HepG2 (cell line): ENCODE data around the gene NGFR.

ENCODE experiments used
- HNRNPUL1 ChIP-seq: fragments of 200-400 bp; formaldehyde crosslinking; IDR thresholded peaks from 2 replicates; pipeline ENCODE4 v1.6.1; 2017; ENCODE audit warnings: low read depth, mild to moderate bottlenecking, low read length, moderate library complexity
- NFYB ChIP-seq: sonication (generic); formaldehyde crosslinking; IDR thresholded peaks from 2 replicates; pipeline ENCODE4 v1.4.0; 2020; ENCODE audit warnings: missing genetic modification reagents
- NR2C2 ChIP-seq: sonication (generic); formaldehyde crosslinking; IDR thresholded peaks from 2 replicates; pipeline ENCODE4 v1.4.0; 2020; ENCODE audit warnings: missing genetic modification reagents, mild to moderate bottlenecking, moderate library complexity, borderline replicate concordance
- RAD21 ChIP-seq: fragments of 450-650 bp; formaldehyde crosslinking; IDR thresholded peaks from 2 replicates; pipeline ENCODE4 v1.5.0; 2020; ENCODE audit warnings: mild to moderate bottlenecking
- RFX1 ChIP-seq: fragments of 450-650 bp; IDR thresholded peaks from 2 replicates; pipeline ENCODE4 v1.6.1; 2017
- SIN3A ChIP-seq: IDR thresholded peaks from 2 replicates; pipeline ENCODE4 v1.6.1; 2011; ENCODE audit warnings: low read depth, mild to moderate bottlenecking, control low read depth, low read length, borderline replicate concordance
- SIN3B ChIP-seq: fragments of 150-350 bp; IDR thresholded peaks from 2 replicates; pipeline ENCODE4 v1.6.1; 2014; ENCODE audit warnings: low read length
- TSC22D2 ChIP-seq: sonication (generic); formaldehyde crosslinking; IDR thresholded peaks from 2 replicates; pipeline ENCODE4 v1.5.1; 2020; ENCODE audit warnings: missing genetic modification reagents, mild to moderate bottlenecking, borderline replicate concordance
- ZBTB40 ChIP-seq, 2 experiments: fragments of 450-650 bp in 1 of 2; sonication (generic) in 1 of 2; formaldehyde crosslinking in 1 of 2; IDR thresholded peaks; 2 replicates each; pipeline versions ENCODE4 v1.6.1 to v1.8.0; 2016 to 2022; ENCODE audit warnings: antibody characterized with exemption in 1 of 2, mild to moderate bottlenecking in 1 of 2, missing genetic modification reagents in 1 of 2

DNA sequence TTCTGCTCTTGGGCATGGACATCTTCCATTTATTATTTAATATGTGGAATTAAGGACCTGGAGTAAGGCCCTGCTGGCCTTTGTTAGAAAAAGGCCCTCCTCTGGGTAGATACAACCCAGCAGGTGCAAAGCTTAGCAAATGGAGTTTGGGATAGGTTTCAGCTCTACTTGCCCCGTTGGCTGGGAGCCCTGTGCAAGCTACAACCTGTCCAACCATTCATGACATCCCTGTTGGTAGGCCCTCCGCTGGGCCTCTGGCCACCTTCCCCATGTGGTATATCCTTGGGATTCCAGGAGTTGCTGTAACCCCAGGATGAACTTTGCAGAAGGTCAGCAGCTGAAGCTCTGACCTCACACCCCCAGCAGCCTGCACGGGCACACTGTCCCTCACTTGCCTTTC, 6.4 kb downstream of the NGFR start:
- TF ChIP-seq SIN3B, result no peak
- TF ChIP-seq TSC22D2 (CRISPR knock-in tag), result no peak
- TF ChIP-seq SIN3A, result no peak
- no peak for TF ChIP-seq NFYB (CRISPR knock-in tag)
- no peak for TF ChIP-seq NR2C2 (CRISPR knock-in tag)
- TF ChIP-seq RFX1, result no peak
- no peak for TF ChIP-seq RAD21 (CRISPR knock-in tag)
- TF ChIP-seq ZBTB40 (IDR thresholded peaks at IDR 0.05), result no peak
- no peak for TF ChIP-seq ZBTB40 (CRISPR knock-in tag; IDR thresholded peaks at IDR 0.05)
- no peak for TF ChIP-seq HNRNPUL1
